Kidney (tissue), 14 donors: Measurements from ENCODE around the gene CACNG6. TPM values are rescaled to one million over a fixed set of nuclear protein-coding genes. Genes with fewer than 3 reads are reported as not detected.

Experiments used
- DNase-seq, 5 donors: peaks; one replicate each; pipeline ENCODE4 v3.0.0-alpha.2; 2013 to 2020
- FAIRE-seq: peaks from 2 replicates; lab custom pipeline; 2012; peaks lifted over from hg19 to GRCh38; lab: Jason Lieb, UNC
- H3K27ac ChIP-seq, 2 donors: one replicate each; pipeline ENCODE4 v1.7.0; 2013; ENCODE audit warnings: low read depth in 2 of 2, low read length in 2 of 2, inconsistent platforms in 1 of 2
- H3K27me3 ChIP-seq: one replicate; pipeline ENCODE4 v1.7.1; 2013; ENCODE audit warnings: low read length, inconsistent platforms; ENCODE audit not compliant: control insufficient read depth, insufficient read depth
- H3K36me3 ChIP-seq, 3 donors: one replicate each; pipeline versions ENCODE4 v1.7.0 to v1.7.1; 2013; ENCODE audit warnings: low read length in 3 of 3, control low read depth in 1 of 3, inconsistent platforms in 1 of 3; ENCODE audit not compliant: insufficient read depth in 3 of 3, control insufficient read depth in 2 of 3
- H3K4me1 ChIP-seq, 3 donors: one replicate each; pipeline versions ENCODE4 v1.7.0 to v1.7.1; 2013; ENCODE audit warnings: low read length in 3 of 3, inconsistent platforms in 1 of 3, low read depth in 1 of 3; ENCODE audit not compliant: control insufficient read depth in 2 of 3, insufficient read depth in 2 of 3
- H3K4me3 ChIP-seq, 3 donors: one replicate each; pipeline versions ENCODE4 v1.7.0 to v1.8.1; 2013; ENCODE audit warnings: low read length in 3 of 3, control low read depth in 1 of 3, inconsistent platforms in 1 of 3
- H3K9ac ChIP-seq, 3 donors: one replicate each; pipeline versions ENCODE4 v1.7.0 to v1.7.1; 2013; ENCODE audit warnings: low read length in 3 of 3, control low read depth in 1 of 3, inconsistent platforms in 1 of 3
- H3K9me3 ChIP-seq, 3 donors: one replicate each; pipeline versions ENCODE4 v1.7.0 to v1.7.1; 2013; ENCODE audit warnings: low read length in 3 of 3, control low read depth in 1 of 3, inconsistent platforms in 1 of 3; ENCODE audit not compliant: control insufficient read depth in 2 of 3, insufficient read depth in 1 of 3
- CTCF ChIP-seq: IDR thresholded peaks from 3 replicates; pipeline ENCODE4 v1.5.1; 2012; ENCODE audit warnings: mild to moderate bottlenecking, moderate library complexity, borderline replicate concordance; ENCODE audit not compliant: insufficient read depth; ENCODE audit errors: extremely low read depth
- intact Hi-C: fragments of 100-400 bp; cut with DNase I; formaldehyde crosslinking; loops from one replicate; pipeline ENCODE4 v1.11.1; 2022
- polyA plus RNA-seq: library from polyadenylated mRNA; stranded (reverse); fragments of 350-450 nt; fragmentation: Illumina TruSeq; extraction: RNeasy Lipid Tissue Mini Kit (QIAGEN cat#74804); gene quantifications from one replicate; pipeline ENCODE4 v1.2.3, GENCODE V29; 2014; ENCODE audit warnings: low read depth, low replicate concordance; ENCODE audit not compliant: insufficient read depth
- total RNA-seq: library from RNA; stranded (reverse); fragmentation: NEBNext Ultra II Directional; extraction: Animal tissue kit (Norgen Biotek cat#: 25700); gene quantifications from one replicate; pipeline ENCODE4 v1.2.1, GENCODE V29; 2021
- donor health status: control.
- donor health status: control.
- donor health status: control.
- donor health status: control.
- donor health status: control.
- donor health status: DM: yes; HTN: yes; CAD: no.
- donor health status: Normal renal cell carcinoma (clear cell type).

The CACNG6 gene
- total and polyA plus RNA-seq, 2 donors from 2014 or later, result not detected

GRCh38 chr19:53960187-53960586 is 31.2 kb upstream of the CACNG6 start:
- intact Hi-C loops, result no loop called here
- H3K27me3 ChIP-seq, result peaks cover 28% of the 10 kb centered on the region
- DNase-seq (peak in 1 of 5 donors; percentile 28), FAIRE-seq (no peak)
- no peaks in the 10 kb centered on the region for H3K4me1 ChIP-seq
- H3K9ac ChIP-seq, result no peak overlapping the region
- no peaks in the 10 kb centered on the region for H3K36me3 ChIP-seq
- H3K9me3 ChIP-seq, result no peaks in the 10 kb centered on the region
- H3K27ac ChIP-seq, result no peak overlapping the region
- H3K4me3 ChIP-seq, result no peak overlapping the region
- no peak for TF ChIP-seq CTCF

- TF ChIP-seq CTCF, result no peak
- H3K4me3 ChIP-seq, result no peak overlapping the region
- no peaks in the 10 kb centered on the region for H3K36me3 ChIP-seq
- intact Hi-C loops, result no loop called here
- H3K27me3 ChIP-seq, result peaks cover 28% of the 10 kb centered on the region
- H3K4me1 ChIP-seq, result no peaks in the 10 kb centered on the region
- FAIRE-seq (no peak), DNase-seq (no peak)
- H3K9me3 ChIP-seq, result no peaks in the 10 kb centered on the region
- no peak overlapping the region for H3K27ac ChIP-seq
- no peak overlapping the region for H3K9ac ChIP-seq
Observed at GRCh38 chr19:53960886-53961285, 30.6 kb upstream of the CACNG6 start.

- no peak overlapping the region for H3K4me3 ChIP-seq
- no peak overlapping the region for H3K27ac ChIP-seq
- no peak overlapping the region for H3K9ac ChIP-seq
- no peak for TF ChIP-seq CTCF
- no peaks in the 10 kb centered on the region for H3K9me3 ChIP-seq
- peaks cover 28% of the 10 kb centered on the region for H3K27me3 ChIP-seq
- no peaks in the 10 kb centered on the region for H3K4me1 ChIP-seq
- intact Hi-C loops, result no loop called here
- DNase-seq (no peak), FAIRE-seq (no peak)
- no peaks in the 10 kb centered on the region for H3K36me3 ChIP-seq
Observed at GRCh38 chr19:53961523-53962356, 29.7 kb upstream of the CACNG6 start.
